ENCODE measurements around the gene ALK. TPM values are rescaled to one million over a fixed set of nuclear protein-coding genes. Genes with fewer than 3 reads are reported as not detected.

ALK gene
- total RNA-seq, 4 donors from 2014 or later = 0.85 to 2.4 (median 1.8) TPM

DNA sequence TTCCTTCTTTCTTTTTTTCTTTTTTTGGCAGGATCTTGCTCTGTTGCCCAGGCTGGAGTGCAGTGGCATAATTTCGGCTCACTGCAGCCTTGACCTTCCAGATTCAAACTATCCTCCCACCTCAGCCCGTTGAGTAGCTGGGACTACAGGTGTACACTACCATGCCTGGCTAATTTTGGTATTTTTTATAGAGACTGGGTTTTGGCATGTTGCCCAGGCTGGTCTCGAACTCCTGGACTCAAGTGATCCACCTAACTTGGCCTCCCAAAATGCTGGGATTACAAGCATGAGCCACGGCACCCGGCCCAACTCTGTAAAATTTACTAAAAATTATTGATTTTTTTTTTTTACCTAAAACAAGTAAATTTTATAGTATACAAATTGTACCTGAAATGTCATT, 360.8 kb downstream of the ALK start:
- TF ChIP-seq CTCF (IDR thresholded peaks at IDR 0.05; ENCODE audit: low read depth) = no peak

DNA sequence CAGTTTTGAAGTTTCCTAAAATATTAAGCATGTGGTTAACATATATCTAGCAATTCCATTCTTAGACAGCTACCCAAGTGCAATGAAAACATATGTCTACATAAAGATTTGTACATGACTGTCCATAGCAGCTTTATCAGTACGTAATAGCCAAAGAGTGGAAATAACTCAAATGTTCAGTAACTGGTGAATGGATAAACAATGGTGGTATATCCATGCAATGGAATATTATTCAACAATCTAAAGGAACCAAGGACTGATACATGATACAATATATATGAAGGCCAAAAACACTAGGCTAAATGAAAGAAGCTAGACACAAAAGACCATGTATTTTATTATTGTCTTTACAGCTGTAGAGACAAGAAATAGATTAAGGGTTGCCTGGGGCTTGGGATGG, 361.4 kb downstream of the ALK start:
- TF ChIP-seq CTCF (IDR thresholded peaks at IDR 0.05; ENCODE audit: low read depth) = no peak

DNA sequence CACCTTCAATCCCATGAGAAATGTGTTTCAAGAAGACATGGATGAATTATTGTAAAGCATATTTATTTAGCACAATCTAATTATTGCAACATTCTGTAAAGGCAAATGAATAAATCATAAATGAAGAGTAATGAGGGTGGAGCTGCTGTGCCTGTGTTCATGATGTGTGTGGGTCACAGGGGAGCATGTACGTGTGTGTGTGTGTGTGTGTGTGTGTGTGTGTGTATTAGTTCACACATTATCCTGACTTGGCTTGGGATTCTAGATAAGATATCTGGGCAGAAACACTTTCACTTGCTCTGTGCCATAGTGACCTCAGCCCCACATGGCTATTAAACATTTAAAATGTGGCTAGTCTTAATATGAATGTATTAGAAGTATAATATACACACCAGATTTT, 361.8 kb downstream of the ALK start:
- TF ChIP-seq CTCF (IDR thresholded peaks at IDR 0.05; ENCODE audit: low read depth) = no peak

DNA sequence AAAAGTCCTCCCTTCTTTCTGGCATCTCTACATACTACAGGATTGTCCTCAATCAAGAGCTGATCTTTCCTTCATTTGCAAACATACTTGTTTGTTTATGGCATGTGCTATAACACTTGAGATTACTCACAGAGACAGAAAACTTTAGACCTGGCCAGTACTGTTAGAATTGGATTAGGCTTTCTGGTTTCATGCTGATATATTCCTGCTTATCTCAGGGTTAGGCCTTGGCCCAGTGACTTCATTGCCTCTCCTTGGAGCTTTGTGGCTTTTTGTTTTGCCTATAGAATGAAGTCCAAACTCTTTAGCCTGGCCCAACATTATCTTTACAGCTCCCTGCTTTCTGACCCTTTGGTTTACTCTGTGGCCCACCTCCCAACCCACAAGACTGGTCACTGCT, 363.3 kb downstream of the ALK start:
- no peak for TF ChIP-seq CTCF (IDR thresholded peaks at IDR 0.05; ENCODE audit: low read depth)

- TF ChIP-seq CTCF (IDR thresholded peaks at IDR 0.05; ENCODE audit: low read depth) = no peak
Measured at GRCh38 chr2:29557268-29557667, 364.1 kb downstream of the ALK start.

DNA sequence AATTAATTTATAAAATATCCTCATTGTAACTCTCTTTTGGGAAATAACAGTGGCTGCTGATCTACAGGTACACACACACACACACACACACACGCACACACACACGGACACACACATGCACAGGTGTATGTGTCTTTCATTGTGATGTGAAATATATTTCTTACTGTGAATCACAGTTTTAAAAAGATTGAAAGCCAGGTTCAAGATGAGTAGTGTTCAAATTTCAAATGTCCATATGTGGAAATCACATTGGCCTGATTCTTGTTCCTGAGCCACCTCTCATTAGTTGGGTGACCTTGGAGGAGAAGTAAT, 372.4 kb downstream of the ALK start:
- TF ChIP-seq CTCF (IDR thresholded peaks at IDR 0.05; ENCODE audit: low read depth) = no peak

- TF ChIP-seq CTCF (IDR thresholded peaks at IDR 0.05; ENCODE audit: low read depth) = no peak
Measured at GRCh38 chr2:29544917-29545316, 376.5 kb downstream of the ALK start.

- TF ChIP-seq CTCF (IDR thresholded peaks at IDR 0.05; ENCODE audit: low read depth) = no peak
Measured at GRCh38 chr2:29544031-29544430, 377.4 kb downstream of the ALK start.
